ENCODE data around the gene CDC23.
A peak's percentile ranks its signal among the peaks of the same experiment; 100 is the strongest.

Gene CDC23

DNA sequence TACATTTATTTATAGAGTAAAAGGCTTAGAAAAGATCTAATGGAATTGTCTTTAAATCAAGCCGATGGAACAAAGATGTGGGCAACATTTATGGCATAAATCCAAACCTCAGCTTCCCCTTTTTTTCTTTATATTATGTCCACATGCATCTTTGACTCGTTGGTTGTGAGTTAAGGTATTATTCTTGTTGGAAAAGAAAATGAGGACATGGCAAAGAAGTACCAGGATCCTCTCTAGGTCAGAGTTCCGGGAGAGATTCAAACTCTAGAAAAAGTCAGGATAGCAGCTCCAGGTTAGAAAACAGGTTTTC is 73.4 kb downstream of the CDC23 start:
- no peak for DNase-seq

DNA sequence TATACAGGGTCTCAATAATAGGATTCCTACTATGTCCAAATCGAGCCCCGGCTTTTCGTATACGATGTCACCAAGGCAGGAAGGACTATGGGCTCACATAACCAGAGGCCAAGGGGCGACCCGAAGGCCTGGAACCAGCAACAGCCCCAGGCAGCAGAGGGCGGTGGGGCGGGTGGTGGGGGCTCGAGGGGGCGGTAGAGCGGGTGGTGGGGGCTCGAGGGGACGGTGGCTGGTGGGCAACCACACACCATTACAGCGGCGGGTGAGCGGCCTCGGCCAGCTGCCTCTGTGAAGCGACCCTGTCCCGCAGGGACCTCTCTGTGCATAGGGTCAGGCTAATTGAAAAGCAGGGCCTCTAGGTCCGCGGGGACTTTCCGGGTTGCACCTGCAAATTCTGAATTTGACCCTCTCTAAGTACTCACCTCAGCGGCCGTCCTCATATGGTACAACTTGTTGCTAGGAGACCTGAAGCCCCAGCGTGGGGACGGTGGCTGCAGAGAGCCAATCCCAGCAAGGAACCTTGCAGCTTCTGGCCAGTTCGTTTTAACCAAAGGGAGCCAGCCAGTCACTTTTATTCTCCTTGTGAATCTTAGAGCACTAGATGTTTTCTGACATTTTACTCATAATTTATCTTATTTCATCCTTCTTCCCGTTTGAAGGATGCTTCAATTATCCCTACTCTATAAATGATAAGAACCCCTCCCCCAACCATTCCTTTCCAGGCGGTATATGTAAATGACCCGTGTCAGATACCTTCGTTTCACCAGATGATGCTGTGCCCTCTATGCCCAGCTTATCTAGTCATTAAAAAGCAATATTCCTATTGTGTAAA is 74.0 kb downstream of the CDC23 start, which contains the start of gene NME5:
NME5 (minus strand) TSS at position 480 of the 832 bp plus-strand sequence. CDS start 648 bp downstream, outside the sequence.
- peak; percentile 13 for DNase-seq
